NCI-H69 (cell line): ENCODE results near the gene GNRH2.
"Not testable (repeated sequence)": the region's sequence is repeated elsewhere in the genome, so short reads cannot be mapped to it uniquely, and the experiment has no call there.

Experiments
- DNase-seq: peaks from one replicate; lab custom pipeline; 2025; lab: John Stamatoyannopoulos, UW

GNRH2 gene

DNA sequence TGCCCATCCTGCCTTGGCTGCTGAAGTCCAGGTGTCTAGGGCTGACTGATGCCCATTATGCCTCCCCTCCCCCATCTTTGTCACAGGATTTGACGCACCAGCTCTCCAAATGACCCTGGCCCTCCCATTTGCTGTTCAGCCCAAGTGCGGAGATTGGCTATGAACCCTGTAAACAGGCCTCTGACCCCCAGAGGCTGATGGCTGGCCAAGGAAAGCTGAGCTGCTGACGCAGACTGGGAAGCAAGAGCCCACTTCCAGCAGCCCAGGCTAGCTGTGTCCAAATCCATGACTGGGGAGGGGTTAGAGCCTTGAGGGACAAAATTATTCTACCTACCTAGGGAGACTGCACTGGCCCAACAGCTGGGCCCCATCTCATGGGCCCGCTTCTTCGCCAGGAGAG lies 797 bp upstream of the GNRH2 start:
- peak; percentile 57 for DNase-seq

DNA sequence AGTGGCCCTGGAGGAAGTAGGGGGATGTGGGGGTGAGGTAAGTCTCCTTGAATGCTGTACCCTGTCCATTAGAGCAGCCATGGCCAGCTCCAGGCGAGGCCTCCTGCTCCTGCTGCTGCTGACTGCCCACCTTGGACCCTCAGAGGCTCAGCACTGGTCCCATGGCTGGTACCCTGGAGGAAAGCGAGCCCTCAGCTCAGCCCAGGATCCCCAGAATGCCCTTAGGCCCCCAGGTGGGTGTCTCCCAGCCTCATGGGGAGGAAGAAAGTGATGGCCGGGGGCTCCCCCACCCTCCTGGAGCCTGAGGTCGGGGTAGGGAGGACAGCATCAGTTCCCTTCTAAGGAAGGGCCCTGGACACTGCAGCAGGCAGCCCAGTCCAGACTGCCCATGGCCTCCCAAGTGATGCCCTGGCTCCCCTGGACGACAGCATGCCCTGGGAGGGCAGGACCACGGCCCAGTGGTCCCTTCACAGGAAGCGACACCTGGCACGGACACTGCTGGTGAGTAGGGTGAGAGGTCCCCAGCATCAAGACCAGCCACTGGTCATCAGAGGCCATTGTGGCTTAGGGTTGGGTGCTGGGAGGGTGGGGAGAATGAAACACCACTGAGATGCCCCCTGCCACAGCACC lies 1.0 kb downstream of the GNRH2 start:
- DNase-seq: no peak

DNA sequence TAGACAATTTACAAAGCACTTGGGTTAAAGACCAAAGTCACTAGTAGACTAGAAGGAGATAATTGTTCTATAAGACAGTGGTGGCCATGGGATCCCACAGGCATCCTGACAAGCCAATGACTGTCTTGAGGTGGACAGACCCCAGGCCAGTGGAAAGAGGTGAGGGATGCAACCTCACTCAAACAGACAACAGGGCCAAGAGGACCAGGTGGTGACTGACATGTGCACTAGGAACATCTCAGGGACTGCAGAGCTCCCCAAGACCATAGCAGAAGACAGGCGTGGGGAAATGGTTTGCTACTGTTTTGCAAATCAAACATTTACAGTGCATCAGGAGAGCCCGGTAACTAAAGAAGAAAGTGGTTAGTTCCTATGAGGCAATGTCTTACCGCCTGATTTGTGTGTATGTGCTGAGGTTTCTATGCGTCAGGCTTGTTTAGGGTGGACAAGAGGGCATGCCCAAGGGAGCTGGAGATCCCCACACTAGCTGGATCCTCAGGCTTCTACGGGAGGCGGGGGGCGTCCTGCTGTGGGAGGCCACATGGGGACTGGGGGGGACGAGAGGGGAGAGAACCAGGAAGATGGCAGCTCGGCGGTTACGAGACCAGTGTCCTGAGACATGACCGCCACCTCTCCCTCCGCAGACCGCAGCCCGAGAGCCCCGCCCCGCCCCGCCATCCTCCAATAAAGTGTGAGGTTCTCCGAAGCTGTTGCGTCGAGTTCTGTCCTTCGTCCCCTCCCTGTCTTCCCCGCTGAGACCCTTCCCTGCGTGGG lies 1.8 kb downstream of the GNRH2 start:
- DNase-seq: peak; percentile 96

DNA sequence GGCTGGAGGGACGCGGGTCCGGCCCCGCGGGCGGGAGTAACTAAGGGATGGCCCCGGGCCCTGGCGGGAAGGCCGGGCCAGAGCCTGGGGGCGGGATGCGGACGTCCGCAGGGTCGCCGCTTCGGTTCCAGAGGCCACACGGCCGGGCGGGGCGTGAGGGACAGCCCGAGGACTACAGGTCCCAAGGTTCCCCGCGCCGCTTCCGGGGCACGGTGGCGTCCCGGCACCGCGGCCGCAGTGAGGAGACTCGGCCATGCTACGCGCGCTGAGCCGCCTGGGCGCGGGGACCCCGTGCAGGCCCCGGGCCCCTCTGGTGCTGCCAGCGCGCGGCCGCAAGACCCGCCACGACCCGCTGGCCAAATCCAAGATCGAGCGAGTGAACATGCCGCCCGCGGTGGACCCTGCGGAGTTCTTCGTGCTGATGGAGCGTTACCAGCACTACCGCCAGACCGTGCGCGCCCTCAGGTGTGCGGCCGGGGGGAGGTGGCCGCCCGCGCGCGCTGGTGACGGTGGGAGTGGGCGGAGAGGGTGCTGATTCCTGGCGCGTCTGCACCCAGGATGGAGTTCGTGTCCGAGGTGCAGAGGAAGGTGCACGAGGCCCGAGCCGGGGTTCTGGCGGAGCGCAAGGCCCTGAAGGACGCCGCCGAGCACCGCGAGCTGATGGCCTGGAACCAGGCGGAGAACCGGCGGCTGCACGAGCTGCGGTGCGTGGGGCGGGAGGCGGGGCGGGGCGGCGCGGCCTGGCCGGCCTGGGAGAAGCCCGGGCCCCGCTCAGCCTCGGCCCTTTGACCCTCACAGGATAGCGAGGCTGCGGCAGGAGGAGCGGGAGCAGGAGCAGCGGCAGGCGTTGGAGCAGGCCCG lies 2.6 kb downstream of the GNRH2 start, which contains the start of gene MRPS26:
Gene MRPS26 (plus strand): TSS at position 237 of the 861 bp plus-strand sequence. CDS start 17 bp downstream, at position 254.
- peak; percentile 96 for DNase-seq

DNA sequence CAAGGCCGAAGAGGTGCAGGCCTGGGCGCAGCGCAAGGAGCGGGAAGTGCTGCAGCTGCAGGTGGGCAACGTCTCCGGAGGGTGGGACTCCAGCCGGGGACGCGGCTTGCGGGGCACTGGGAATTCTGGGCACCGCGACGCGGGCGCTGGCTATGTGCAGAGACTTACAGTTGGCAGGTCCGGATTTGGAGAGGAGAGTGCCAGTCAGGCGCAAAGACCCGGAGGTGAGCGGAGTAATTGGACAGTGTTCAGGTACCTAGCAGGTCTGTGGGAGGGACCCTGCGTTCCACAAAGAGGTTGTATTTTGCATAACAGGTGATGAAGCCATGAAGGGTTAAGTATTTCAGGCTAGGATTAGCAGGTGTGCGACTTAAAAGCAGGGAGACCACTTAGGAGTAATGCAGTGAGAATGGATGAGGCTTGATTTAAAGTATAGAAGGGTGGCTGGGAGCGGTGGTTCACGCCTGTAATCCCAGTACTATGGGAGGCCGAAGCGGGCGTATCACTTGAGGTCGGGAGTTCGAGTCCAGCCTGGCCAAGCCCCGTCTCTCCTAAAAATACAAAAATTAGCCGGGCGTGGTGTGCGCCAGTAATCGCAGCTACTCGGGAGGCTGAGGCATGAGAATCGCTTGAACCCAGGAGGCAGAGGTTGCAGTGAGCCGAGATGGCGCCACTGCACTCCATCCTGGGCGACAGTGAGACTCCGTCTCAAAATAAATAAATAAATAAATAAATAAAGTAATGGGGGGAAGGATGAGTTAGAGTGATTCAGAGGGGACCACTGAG lies 3.4 kb downstream of the GNRH2 start:
- peak; percentile 62 for DNase-seq

DNA sequence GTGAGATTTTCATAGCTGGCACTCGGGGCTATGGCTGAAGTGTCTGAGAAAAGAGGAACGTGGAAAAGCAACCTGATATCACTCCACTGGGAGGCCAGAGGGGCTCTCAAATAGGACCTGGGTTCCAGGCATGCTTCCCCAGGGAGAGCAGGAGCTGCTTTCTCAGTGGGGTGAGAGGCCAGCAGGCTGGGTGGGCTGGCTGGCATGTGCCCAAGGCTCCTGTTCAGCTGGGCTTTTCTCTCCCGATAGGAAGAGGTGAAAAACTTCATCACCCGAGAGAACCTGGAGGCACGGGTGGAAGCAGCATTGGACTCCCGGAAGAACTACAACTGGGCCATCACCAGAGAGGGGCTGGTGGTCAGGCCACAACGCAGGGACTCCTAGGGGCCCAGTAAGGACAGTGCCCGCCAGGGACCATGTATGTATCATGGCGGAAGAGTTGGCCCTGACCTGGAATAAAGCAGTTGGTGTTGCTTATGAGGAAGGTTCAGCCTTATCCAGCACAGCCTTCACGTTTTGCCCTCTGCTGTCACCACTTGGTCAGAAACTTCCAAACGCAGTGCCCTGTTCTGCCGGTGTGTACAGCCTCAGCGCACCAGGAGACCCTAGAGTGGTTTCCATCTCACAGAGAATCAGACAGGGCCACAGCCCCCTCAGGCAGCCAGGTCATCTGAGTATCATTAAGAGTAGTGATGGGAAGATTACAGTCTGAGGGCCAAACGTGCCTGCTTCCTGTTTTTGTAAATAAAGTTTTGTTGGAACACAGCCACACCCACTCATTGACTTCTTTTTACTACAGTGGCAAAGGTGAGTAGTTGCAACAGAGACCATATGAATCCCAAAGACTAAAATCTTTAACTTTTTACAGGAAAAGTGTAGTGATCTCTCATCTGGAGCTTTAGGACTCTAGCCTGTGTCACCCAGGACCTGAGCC lies 4.3 kb downstream of the GNRH2 start:
- DNase-seq: no peak

DNA sequence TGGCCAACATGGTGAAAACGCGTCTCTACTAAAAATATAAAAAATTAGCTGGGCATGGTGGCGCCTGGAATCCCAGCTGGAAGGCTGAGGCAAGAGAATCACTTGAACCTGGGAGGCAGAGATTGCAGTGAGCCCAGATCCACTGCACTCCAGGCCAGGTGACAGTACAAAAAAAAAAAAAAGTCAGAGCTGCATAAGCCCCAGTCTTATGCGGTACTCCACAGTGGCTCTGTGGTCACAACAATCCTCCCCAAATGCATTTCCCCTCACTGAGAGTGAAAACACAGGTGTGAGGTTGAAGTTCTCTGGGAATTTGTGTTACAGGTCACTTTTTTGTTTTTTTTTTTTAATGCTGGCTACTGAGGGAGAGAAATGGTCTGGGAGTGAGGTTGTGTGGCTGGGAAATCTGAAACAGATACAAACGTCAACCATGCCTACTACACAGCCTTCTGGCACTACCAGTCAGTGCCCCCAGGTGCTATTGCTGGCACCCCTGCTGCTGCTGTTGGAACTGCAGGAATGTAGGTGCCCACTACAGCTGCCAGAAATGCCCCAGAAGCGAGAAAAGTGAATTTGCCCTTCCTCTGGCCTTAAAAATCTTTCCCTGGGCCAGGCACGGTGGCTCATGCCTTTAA lies 8.1 kb downstream of the GNRH2 start:
- DNase-seq: no peak

DNA sequence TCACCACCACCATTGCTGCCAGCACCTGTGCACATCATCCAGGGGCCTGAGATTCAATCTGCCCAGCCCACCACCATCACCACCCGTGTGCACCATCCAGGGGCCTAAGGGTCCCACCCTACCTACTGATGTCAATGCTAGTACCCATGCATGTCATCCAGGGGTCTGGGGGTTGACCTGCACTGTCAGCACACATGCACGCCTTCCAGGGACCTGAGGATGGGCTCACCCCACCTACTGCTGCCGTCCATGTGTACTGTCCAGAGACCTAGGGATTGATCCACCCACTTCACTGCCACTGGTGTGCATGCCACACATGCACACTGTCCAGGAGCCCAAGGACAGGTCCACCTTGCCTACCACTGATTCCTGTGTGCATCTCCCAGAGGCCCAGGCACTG lies 16.1 kb downstream of the GNRH2 start:
- DNase-seq: no peak

DNA sequence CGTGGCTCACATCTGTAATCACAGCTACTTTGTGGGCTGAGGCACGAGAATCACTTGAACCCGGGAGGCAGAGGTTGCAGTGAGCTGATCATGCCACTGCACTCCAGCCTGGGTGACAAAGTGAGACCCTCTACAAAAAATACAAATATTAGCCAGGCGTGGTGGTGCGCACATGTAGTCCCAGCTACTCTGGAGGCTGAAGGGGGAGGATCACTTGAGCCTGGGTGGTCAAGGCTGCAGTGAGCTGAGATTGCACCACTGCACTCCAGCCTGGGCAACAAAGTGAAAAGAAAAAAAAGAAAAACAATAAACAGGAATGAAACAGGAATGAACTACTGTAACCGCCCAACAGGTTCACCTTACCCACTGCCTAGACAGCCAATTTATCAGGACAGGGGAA lies 20.7 kb downstream of the GNRH2 start:
- not testable (repeated sequence) for DNase-seq

DNA sequence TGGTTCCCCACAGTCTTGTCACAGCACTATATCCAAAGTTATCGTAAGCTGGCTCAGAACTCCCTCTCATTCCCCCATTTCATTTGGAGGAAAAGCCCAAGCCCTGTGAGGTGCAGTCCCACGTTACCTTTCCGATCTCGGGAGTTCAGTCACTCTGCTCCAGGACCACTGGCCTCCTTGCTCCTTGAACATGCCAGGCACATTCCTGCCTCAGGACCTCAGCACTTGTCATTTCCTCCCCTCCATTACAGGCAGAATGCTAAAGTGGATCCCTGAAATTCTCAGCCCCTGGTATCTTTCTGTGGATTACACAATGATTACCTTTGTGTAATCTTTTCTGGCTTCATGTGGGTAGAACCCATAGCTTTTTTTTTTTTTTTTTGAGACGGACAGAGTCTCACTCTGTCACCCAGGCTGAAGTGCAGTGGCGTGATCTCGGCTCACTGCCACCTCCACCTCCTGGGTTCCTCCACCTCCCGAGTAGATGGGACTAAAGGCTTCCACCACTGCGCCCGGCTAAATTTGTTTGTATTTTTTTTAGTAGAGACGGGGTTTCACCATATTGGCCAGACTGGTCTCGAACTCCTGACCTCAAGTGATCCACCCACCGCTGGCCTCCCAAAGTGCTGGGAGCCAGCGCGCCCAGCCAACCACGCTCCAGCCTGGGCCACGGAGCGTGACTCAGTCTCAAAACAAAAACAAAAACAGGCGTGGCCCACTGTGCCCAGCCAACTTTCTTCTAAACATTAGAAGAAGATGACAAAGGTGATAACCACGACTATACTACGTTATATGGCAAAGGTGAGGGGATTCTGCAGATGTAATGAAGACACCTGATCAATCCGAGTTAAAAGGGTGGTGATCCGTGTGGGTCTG lies 24.0 kb downstream of the GNRH2 start:
- no peak for DNase-seq

DNA sequence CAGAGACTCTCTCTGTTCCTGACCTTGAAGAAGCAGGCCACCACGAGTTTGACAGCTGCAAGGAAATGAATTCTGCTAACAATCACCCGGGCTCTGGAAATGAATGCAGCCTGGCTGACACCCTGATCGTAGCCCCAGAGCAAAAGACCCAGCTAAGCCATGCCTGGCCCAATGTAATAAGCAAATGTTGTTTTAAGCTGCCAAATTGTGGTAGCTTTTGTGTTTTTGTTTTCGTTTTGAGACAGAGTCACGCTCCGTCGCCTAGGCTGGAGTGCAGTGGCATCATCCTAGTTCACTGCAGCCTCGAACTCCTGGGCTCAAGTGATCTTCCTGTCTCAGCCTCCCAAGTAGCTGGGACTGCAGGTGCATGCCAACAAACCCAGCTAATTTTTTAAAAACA lies 24.7 kb downstream of the GNRH2 start:
- no peak for DNase-seq

DNA sequence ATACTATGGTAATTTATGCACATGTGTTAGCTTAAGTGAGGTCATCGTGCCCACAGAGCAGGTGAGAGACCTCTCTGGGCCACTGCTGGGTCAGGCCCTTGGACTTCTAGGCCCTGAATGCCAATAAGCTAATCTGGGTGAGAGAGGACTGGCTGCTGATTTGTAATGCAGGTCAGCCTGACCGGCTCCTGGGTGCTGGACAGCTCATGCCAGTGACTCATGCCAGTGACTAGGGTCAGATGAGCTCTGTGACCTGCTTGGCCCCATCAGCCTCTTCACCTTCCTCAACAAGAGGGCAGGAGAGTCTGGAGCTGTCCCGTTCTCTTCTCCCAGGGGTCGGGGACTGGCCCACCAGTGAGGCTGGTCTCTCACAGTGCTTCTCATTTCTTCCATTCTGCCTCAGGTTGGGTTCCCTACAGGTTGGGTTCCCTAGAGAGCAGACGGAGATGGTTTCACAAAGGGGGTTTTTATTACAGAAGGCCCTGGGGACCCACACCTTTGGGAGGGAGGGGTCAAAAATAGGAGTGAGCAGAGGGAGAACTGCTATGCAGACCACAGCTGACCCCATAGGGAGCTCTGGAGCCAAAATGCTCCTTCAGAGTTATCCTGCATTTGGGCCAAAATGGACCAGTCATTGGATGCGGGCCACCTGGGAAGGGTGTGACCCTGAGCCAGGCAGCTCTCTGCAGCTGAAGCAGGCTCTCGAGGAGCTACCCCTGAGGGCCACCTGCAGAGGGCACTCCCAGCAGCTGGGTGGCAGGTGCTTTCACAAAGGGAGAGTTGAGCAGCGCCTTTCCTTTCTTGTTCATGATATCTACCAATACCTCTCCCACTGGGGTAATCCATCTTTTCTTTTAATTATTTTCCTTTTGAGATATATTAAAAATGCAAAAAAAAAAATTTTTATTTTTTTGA lies 25.8 kb downstream of the GNRH2 start:
- peak; percentile 72 for DNase-seq

DNA sequence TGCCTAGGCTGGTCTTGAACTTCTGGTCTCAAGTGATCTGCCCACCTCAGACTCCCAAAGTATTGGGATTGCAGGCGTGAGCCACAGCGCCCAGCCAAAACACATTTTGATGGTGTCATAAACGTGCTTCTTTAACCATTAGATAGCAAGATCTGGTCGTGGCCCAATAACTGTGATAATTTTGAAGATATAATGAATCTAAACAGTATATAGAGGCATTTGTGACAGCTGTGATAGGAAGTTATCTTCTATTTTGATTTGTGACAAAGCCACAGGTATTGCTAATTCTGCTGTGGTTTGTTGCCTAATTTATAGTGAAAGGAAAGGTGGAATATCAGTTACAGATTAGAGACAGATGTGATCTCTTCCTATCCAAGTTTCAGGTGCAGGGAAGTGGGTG lies 27.3 kb downstream of the GNRH2 start:
- DNase-seq: no peak

DNA sequence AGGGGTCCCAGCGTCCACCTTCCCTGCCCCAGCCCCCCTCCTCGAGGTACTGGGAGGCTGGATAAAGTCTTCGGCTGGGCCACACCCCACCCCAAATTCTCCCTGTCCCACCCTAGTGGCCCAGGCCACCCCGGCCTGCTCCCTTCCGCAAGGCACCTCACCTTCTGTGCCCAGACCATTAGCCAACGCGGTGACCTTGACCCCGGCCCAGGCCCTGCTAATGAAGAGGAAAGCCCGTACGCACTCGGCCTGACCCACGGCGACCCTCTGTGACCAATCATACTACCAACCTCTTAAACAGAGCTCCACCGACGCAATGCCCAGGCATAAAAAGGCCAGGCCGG lies 27.8 kb downstream of the GNRH2 start:
- DNase-seq: no peak

DNA sequence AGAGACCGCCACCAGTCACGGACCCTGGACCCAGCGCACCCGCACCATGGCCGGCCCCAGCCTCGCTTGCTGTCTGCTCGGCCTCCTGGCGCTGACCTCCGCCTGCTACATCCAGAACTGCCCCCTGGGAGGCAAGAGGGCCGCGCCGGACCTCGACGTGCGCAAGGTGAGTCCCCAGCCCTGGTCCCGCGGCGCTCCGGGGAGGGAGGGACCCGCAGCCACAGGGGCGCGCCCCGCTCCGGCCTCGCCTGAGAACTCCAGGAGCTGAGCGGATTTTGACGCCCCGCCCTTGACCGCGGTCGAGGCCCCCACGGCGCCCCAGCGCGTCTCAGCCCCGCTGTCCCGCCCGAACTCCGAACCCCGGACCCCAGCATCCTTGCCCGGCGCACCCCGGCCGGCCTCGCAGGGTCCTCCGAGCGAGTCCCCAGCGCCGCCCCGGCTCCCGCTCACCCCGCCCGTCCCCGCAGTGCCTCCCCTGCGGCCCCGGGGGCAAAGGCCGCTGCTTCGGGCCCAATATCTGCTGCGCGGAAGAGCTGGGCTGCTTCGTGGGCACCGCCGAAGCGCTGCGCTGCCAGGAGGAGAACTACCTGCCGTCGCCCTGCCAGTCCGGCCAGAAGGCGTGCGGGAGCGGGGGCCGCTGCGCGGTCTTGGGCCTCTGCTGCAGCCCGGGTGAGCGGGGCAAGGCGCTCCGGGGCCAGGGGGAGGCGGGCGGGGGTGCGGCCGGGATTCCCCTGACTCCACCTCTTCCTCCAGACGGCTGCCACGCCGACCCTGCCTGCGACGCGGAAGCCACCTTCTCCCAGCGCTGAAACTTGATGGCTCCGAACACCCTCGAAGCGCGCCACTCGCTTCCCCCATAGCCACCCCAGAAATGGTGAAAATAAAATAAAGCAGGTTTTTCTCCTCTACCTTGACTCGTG lies 28.4 kb downstream of the GNRH2 start, which contains the start of gene OXT:
Gene OXT (plus strand): TSS at position 11 of the 920 bp plus-strand sequence. CDS start 36 bp downstream, at position 47.
- no peak for DNase-seq

DNA sequence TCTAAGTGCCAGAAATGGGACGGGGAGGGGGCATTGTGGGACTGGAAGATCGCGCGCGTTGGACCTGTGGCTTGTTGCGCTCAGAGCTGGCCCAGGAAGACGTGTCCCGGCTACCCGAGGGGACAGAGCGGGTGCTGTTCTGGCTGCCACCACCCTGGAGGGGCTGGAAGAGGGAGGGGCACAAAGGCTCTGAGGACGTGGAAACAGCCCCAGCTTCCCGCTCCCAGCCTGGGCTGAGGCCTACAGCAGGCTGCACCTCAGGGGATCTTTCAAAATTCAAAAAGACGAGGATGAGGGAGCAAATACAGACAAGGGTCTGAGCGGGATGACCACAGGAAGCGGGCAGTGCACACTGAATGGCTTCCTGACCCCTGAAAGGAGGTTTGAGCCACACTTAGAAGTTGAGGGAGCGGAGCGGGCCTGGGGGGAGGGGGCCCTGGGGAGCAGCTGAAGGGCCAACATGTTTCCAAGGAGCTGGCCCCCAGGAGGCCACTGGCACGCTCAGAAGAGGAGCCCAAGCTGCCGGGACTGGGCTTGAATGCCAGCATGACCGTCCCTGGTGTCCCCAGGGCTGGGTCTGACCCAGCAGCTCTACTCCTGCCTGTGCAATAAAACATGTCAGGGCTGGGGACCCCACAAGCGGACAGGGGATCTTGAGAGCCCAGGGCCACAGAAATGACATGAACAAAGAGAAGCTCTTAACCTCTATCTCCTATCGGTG lies 29.3 kb downstream of the GNRH2 start:
- no peak for DNase-seq
